Neural crest cell (in vitro differentiated cells): Measurements from ENCODE around the gene ZNF169. TPM values are rescaled to one million over a fixed set of nuclear protein-coding genes. Genes with fewer than 3 reads are reported as not detected.
A peak's percentile ranks its signal among the peaks of the same experiment; 100 is the strongest.
"Not testable (repeated sequence)": the region's sequence is repeated elsewhere in the genome, so short reads cannot be mapped to it uniquely, and the experiment has no call there.

Source experiments
- DNase-seq: peaks from one replicate; pipeline ENCODE4 v3.0.0; 2021; ENCODE audit warnings: low read depth, mixed read lengths, low spot score
- H3K27ac Mint-ChIP-seq: one replicate; pipeline ENCODE4 v1.8.0; 2021; ENCODE audit warnings: mild to moderate bottlenecking, mixed read lengths; ENCODE audit not compliant: unreplicated experiment
- H3K27me3 Mint-ChIP-seq: 2 replicates; pipeline ENCODE4 v1.8.0; 2021; ENCODE audit warnings: low read depth, mild to moderate bottlenecking, mixed read lengths
- H3K36me3 Mint-ChIP-seq: 2 replicates; pipeline ENCODE4 v1.8.0; 2021; ENCODE audit warnings: low read depth, mild to moderate bottlenecking, mixed read lengths
- H3K4me1 Mint-ChIP-seq: 2 replicates; pipeline ENCODE4 v1.8.0; 2021; ENCODE audit warnings: mixed read lengths
- H3K4me3 Mint-ChIP-seq: one replicate; pipeline ENCODE4 v1.8.0; 2021; ENCODE audit warnings: mild to moderate bottlenecking, mixed read lengths
- H3K9me3 Mint-ChIP-seq: 2 replicates; pipeline ENCODE4 v1.8.0; 2021; ENCODE audit warnings: mixed read lengths
- total RNA-seq: library from RNA; stranded (reverse); gene quantifications from 2 replicates; pipeline ENCODE4 v1.2.1, GENCODE V29; 2021
- TF ChIP-seq, protein P1 (sequence below): fragments of 200-600 bp; sonication (generic); conservative IDR thresholded peaks from 2 replicates; pipeline ENCODE4 v1.5.0; 2021; ENCODE audit warnings: antibody characterized with exemption, mild to moderate bottlenecking

The ZNF169 gene
- total RNA-seq, 1 donor from 2014 or later, result 5.9 TPM

DNA sequence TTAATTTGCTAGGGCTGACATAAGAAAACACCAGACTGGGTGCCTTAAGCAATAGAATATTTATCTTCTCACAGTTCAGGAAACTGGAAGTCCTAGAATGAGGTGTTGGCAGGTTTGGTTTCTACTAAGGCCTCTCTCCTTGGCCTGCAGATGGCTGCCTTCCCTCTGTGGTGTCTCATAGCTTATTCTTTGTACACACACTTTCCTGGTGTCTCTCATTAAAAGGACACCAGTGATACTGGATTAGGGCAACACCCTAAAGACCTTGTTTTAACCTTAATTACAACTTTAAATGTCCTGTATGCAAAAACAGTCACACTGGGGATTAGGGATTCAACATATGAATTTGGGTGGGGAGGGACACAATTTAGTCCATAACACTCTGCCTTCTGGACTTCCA, 44.2 kb downstream of the ZNF169 start:
- Mint-ChIP-seq H3K36me3 (peaks cover 5% of the 10 kb centered on the region), H3K27ac (no peak overlapping the region), H3K27me3 (no peaks in the 10 kb centered on the region), H3K4me3 (no peak overlapping the region), H3K9me3 (no peaks in the 10 kb centered on the region), H3K4me1 (peaks cover 7% of the 10 kb centered on the region)
- TF ChIP-seq, protein P1, sequence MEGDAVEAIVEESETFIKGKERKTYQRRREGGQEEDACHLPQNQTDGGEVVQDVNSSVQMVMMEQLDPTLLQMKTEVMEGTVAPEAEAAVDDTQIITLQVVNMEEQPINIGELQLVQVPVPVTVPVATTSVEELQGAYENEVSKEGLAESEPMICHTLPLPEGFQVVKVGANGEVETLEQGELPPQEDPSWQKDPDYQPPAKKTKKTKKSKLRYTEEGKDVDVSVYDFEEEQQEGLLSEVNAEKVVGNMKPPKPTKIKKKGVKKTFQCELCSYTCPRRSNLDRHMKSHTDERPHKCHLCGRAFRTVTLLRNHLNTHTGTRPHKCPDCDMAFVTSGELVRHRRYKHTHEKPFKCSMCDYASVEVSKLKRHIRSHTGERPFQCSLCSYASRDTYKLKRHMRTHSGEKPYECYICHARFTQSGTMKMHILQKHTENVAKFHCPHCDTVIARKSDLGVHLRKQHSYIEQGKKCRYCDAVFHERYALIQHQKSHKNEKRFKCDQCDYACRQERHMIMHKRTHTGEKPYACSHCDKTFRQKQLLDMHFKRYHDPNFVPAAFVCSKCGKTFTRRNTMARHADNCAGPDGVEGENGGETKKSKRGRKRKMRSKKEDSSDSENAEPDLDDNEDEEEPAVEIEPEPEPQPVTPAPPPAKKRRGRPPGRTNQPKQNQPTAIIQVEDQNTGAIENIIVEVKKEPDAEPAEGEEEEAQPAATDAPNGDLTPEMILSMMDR, result no peak
- DNase-seq, result no peak

DNA sequence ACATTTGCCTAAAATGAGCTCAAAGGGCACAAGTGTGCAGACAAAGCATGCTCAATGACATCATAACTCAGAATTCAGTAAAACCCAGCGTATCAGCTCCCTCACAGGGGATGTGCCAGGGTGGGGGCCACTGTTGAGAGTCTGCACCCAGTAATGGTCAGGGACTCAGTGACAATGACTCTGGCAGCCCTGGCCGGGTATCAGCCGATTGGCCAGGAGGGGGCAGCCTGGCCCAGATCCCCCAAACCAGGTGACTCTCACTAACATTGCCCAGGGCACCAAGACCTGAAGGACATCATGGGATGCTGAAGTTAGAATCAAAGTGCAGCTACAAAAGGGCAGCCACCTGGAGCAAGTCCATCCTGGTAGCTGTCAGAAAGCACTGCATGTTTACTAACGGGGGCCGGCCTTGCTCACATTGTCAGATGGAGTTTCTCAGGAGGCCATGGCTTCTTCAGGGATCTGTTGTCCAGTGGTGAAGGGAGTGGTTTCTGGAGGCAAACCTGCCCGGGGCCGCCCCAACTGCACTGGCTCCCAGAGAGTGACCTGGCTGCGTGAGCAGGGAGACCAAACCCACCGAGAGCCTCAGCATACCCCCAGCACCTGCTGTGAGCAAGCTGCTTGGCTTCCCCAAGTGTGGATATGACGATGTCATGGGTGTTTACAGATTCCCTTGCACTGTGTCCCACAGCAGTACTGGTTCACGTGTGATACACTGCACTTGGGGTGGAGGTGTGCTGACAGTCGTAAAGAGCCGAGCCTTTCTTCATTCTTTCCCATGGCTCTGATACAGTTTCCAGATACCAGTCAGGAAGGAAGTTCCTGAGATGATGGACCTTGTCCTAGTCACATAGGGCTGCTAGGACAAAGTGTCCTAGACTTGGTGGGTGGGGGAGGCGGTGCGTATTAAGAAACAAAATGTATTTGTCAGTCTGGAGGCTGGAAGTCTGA, 56.2 kb downstream of the ZNF169 start:
- H3K9me3 Mint-ChIP-seq, H3K27ac Mint-ChIP-seq, H3K4me1 Mint-ChIP-seq, H3K27me3 Mint-ChIP-seq, H3K36me3 Mint-ChIP-seq, H3K4me3 Mint-ChIP-seq, DNase-seq: not testable (repeated sequence)

DNA sequence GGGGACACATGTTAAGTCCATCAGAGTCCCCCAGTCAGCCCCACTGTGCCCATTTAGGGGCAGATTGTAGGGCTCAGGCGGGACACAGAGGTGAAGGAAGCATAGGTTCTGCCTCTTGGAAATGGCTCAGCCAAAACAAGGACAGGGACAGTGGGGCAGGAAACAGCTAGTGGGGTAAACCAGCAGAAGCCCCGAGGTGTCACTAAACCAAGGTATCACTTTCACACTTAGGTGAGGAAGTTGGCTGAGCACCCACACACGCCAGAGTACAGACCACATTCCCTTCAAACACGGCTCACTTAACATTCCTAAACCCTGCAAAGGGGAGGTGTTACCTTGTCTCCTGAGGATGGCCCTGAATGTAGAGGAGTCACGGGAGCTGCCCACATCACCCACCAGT, 57.1 kb downstream of the ZNF169 start:
- not testable (repeated sequence) for H3K4me1 Mint-ChIP-seq, H3K27ac Mint-ChIP-seq, DNase-seq, H3K4me3 Mint-ChIP-seq, H3K27me3 Mint-ChIP-seq, H3K36me3 Mint-ChIP-seq, H3K9me3 Mint-ChIP-seq

DNA sequence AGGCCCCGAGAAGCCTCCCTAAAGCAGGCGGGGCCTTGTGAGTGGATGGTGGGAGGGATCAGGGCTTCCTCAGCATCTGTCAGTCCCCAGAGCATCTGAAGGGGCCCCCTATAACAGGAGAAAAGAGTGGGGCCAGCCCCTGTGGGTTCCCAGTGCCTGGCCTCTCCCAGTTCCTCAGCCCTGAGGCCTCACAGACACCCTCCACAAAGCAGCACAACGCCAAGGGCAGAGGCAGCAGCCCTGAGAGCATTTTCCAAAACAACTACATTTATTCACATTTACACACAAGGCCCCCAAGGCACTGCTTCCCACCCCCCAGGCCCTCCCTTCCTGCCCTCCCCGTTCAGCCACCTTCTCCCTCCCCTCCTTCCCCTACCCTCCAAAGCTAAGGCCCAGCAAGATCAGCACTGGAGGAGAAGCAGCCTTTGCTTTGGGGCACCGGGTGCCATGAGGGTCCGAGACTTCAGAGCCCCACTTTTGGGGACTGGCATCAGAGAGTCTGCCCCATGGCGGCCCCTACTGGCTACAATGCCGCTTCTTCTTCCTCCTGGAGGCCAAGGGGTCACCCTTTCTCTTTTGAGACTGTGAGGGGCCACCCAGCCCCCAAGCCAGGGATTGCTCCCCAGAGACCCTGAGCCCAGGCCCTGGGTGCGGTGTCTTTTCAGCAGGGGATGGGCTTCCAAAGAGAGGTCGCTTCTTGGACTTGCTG, 59.0 kb downstream of the ZNF169 start:
- not testable (repeated sequence) for H3K4me3 Mint-ChIP-seq, H3K9me3 Mint-ChIP-seq, H3K4me1 Mint-ChIP-seq, H3K27ac Mint-ChIP-seq, DNase-seq, H3K36me3 Mint-ChIP-seq, H3K27me3 Mint-ChIP-seq

DNA sequence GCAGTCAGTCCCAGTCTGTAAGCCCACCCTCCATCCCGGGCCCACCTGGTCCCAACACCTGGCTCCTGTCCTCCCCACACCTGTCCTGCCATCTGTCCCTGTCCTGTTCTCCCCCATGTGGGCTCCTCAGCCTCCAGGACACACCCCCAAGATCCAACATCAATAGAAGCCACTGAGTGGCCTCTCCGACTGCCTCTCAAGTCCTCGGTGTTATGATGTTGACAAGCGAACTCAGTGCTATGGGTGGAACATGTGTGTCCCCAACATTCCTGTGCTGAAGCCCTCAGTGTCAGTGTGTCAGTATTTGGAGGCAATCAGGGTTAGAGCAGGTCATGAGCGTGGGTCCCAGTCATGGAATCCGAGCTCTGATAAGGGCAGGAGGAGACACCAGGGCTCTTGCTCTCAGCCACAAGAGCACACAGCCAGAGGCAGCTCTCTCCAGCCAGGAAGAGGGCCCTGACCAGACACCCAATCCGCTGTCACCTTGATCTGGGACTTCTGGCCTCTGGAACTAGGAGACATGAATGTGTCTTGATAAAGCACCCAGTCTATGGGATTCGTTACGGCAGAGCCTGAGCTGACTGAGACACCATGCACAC, 63.3 kb downstream of the ZNF169 start:
- H3K4me3 Mint-ChIP-seq, H3K9me3 Mint-ChIP-seq: not testable (repeated sequence)

DNA sequence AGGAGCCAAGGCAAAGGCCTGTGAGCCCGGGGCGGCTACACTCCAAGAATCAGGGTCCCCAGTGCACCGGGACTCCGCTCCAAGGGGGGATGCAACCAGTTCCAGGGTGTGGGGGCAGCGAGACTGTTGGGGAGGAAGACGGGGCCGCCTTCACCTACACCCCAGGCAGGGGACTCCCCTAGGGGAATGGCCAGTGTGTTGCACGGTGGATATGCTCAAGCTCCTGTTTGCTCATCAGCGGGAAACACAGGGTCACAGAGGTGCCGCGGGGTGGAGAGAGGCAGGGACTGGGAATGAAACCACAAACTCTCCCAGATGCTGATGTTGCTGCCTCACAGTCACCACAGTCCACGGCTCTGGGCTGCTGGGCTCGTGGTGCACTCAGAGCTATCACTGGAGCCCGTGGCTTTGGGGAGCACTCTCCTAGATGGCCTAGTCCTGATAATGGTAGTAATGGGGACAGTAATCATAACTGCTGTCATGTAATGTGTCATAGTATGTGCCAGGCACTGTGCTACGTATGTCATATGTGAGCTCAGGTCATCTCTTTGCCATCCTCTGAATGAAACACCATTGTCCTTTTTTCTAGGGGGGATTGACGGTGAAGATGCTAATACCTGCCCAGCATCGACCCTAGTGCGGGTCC, 64.2 kb downstream of the ZNF169 start:
- not testable (repeated sequence) for H3K4me3 Mint-ChIP-seq, H3K36me3 Mint-ChIP-seq

More for the DNA sequence above, 63.3 kb downstream of the ZNF169 start:
- not testable (repeated sequence) for H3K27me3 Mint-ChIP-seq, DNase-seq, H3K27ac Mint-ChIP-seq, H3K4me1 Mint-ChIP-seq, H3K36me3 Mint-ChIP-seq

DNA sequence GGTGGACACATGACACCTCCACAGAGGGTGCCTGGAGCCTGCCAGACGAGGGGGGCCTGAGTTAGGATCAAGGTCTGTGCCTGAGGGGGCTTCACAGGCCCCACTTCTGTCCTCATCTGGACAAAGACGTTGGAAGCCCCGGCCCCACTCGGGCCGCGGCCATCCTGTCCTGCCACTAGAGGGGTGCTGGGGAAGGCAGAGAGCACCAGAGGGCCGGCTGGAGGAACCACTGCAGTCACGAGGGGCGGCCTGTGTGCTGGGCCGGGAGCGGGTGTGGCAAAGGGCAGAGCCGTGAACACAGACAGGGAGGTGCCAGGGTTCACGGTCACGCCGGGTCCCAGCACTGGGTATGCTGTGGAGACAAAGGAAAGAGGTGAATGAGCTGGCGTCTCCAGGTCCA, 66.5 kb downstream of the ZNF169 start:
- H3K27me3 Mint-ChIP-seq, H3K9me3 Mint-ChIP-seq, H3K36me3 Mint-ChIP-seq, H3K4me1 Mint-ChIP-seq, DNase-seq, H3K27ac Mint-ChIP-seq, H3K4me3 Mint-ChIP-seq: not testable (repeated sequence)

More for the DNA sequence above, 64.2 kb downstream of the ZNF169 start:
- DNase-seq, H3K27ac Mint-ChIP-seq, H3K27me3 Mint-ChIP-seq, H3K4me1 Mint-ChIP-seq, H3K9me3 Mint-ChIP-seq: not testable (repeated sequence)

DNA sequence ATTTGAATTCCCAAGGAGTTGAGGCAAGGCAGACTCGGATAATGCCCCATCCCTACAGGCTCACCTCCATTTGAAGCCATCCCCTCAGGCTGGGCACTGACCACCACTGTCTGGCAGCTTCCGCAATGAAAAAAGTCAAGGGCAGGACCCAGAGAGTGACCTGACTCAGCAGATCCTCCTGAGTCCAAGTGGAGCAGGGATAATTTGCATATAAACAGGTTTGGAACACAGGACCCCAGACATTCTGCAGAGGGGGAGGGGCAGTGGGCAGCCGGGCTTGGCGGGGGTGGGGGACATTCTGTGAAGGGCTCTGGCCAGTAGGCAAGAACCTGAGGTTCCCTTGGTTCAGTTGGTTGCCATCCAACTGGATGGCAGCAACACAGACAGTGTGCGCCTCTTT, 69.4 kb downstream of the ZNF169 start, which contains the start of gene NUTM2F:
Gene NUTM2F (minus strand): TSS at position 101 of the 400 bp plus-strand sequence. CDS start 21 bp downstream, at position 80.
- H3K9me3 Mint-ChIP-seq, DNase-seq, H3K27ac Mint-ChIP-seq, H3K27me3 Mint-ChIP-seq, H3K36me3 Mint-ChIP-seq, H3K4me1 Mint-ChIP-seq, H3K4me3 Mint-ChIP-seq: not testable (repeated sequence)

DNA sequence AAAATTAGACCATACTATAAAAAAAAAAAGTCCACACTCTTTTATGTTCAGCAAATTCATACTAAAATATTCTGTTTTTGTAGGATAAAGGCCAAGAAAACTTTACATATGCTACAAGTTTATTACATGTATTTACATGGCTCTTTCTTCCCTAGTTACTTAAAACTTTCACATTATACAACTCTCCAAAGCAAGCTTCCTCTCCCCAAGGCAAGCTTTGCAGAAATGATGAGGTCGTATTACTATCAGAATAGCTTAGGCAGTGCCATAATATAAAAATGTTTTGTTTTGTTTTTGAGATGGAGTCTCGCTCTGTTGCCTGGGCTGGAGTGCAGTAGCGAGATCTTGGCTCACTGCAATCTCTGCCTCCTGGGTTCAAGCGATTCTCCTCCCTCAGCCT, 77.3 kb downstream of the ZNF169 start:
- H3K27me3 Mint-ChIP-seq, H3K9me3 Mint-ChIP-seq, H3K4me3 Mint-ChIP-seq, H3K4me1 Mint-ChIP-seq, H3K36me3 Mint-ChIP-seq, DNase-seq, H3K27ac Mint-ChIP-seq: not testable (repeated sequence)

DNA sequence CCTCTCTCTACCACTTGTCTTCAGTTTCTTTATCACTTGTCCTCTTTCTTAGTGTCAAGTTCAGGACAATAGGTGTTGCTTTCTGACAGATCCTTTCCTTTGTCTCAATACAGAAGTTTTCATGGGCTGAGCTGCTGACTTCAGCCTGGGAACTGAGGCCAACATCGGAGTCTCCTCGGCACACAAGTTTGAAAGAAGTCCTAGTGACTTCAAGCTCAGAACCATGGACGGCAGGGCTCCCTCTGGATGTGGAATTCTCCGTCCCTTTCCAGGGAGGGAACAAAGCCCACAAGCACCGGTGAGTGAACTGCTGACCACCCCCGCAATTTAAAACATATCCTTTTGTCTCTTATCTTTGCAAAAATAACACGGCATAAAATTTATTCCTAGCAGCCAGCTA, 79.6 kb downstream of the ZNF169 start:
- H3K4me1 Mint-ChIP-seq, H3K36me3 Mint-ChIP-seq, H3K27me3 Mint-ChIP-seq, DNase-seq, H3K4me3 Mint-ChIP-seq, H3K9me3 Mint-ChIP-seq: not testable (repeated sequence)
- H3K27ac Mint-ChIP-seq, result peak overlapping the region; percentile 81

DNA sequence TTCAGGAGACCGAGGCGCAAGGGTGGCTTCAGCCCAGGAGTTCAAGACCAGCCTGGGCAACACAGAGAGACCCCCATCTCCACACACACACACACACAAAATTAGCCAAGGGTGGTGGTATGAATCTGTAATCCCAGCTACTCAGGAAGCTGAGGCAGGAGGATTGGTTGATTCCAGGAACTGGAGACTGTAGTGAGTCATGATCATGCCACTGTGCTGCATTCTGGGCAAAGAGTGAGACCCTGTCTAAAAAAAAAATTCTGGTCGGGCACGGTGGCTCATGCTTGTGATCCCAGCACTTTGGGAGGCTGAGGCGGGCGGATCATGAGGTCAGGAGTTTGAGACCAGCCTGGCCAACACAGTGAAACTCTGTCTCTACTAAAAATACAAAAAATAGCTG, 80.6 kb downstream of the ZNF169 start:
- DNase-seq, H3K27ac Mint-ChIP-seq, H3K9me3 Mint-ChIP-seq, H3K4me1 Mint-ChIP-seq, H3K27me3 Mint-ChIP-seq, H3K36me3 Mint-ChIP-seq, H3K4me3 Mint-ChIP-seq: not testable (repeated sequence)

DNA sequence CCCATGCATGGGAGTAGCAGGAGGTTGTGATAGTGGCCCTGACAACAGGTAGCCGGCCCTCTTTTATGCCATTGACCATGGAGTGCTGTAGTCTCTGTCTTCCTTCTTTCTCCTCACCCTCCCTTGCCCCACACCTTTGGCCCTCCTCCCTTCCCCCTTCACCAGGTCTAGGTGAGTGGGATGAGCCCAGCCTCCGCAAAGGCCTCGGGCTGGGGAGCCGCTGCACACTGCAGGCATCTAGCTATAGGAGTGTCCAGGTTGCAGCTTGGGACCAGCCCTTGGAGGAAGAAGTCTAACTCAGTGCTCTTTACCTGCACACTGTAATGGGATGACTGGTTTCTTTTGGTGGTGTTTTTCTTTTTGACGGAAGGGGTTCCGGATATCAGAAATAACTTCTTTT, 81.7 kb downstream of the ZNF169 start:
- not testable (repeated sequence) for H3K27ac Mint-ChIP-seq, H3K36me3 Mint-ChIP-seq, H3K9me3 Mint-ChIP-seq, DNase-seq, H3K4me3 Mint-ChIP-seq, H3K27me3 Mint-ChIP-seq, H3K4me1 Mint-ChIP-seq
